GM21528 (cell line): ENCODE data around the gene PIK3CD.
"Not testable (repeated sequence)": the region's sequence is repeated elsewhere in the genome, so short reads cannot be mapped to it uniquely, and the experiment has no call there.

ENCODE experiments used
- ATAC-seq: cut with Tn5 transposase; IDR thresholded peaks from one replicate; pipeline ENCODE4 v1.9.1; 2021; ENCODE audit warnings: mild to moderate bottlenecking, moderate library complexity; ENCODE audit not compliant: unreplicated experiment, low FRiP score

PIK3CD gene

GRCh38 chr1:9687120-9687873, 35.8 kb downstream of the PIK3CD start:
- ATAC-seq = no peak

- no peak for ATAC-seq
These were observed 36.5 kb downstream of the PIK3CD start for GRCh38 chr1:9687874-9688582.

- no peak for ATAC-seq
These were observed 37.1 kb downstream of the PIK3CD start for GRCh38 chr1:9688599-9688998.

DNA sequence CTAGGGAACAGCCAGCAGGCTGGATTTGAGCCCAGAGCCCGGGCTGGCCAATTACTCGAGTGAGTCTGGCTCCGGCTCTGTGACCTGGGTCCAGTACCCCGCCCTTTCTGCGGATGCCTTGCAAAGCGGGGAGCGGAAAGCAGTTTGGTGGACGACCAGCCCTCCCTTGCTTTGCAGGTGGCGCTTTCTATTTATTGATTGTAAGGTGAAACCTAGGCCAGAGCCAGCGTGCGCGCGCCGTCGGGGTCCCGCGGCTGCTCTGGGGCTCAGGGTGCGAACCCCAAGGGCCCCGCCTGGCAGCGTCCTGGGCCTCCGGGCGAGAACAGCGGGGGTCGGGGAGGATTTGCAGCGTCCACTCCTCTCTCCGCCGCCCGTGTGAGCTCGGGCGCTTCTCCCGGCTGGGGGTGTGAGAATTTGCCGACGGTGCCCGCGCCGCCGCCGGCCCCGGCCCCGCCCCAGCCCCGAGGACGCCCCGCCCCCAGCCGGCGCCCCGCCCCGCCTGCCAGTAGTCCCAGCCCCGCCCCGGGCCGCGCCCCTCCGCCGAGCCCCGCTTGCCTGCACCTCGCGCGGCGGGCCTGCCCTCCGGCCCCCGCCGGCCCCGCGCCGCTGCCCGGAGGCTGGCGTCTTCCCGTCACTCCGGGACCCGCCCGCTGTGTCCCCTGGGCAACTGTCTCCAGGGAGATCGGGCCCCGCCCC, 37.6 kb downstream of the PIK3CD start:
- peak; percentile 58 for ATAC-seq

DNA sequence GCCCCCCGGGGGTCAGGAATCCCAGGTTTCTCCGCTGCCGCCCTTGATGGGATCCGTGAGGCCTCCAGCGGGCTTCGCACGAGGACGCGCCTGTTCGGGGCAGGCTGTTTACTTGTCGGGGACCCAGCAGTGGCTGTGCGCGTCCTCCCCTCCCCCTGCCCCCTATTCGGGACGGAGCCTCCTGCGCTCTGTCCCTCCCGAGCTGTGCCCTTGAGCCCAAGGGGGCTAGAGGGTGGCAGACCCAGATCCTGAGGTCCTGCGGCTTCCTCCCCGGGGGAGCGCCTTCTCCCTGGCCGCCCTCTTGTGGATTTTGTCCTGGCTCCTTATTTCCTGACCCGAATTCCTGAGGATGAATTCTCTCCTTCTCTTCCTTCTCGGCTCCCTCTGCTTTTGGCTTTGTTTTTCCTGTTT, 38.4 kb downstream of the PIK3CD start:
- ATAC-seq = no peak

GRCh38 chr1:9690440-9691107, 39.0 kb downstream of the PIK3CD start:
- no peak for ATAC-seq

DNA sequence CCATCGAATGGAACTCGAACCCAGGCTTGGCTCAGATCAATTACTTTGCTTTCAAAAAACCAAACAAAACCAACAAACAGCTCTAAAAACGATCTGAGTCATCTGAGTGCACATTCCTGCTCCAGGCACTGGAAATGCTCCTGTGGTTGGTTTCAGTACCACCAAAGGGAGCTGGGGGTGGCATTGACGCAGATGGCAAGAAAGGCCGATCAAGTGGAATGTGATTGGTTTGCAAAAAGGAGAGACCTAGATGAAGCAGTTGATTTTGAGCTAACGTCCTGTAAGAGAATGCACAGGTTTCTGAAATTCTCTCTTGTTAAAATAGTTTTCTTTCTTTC, 39.5 kb downstream of the PIK3CD start:
- no peak for ATAC-seq

DNA sequence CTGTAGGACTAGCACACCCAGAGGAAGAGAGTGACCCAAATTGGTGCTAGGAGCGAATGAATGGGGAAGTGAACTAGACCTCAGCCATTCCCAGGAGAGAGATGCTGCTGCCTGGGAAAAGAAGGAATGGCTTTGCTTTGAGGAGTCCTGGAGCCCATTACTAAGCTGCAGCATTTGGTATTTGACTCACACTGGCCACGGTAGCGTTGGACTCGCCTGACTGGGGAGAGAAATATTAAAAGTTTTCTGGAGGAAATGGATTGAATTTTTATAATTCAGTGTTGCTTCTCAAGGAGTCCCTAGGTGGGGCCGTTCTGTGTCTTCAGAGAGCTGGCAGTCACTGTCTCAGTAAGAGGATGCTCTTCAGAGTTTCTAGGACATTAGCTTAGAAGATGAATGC, 40.2 kb downstream of the PIK3CD start:
- no peak for ATAC-seq

DNA sequence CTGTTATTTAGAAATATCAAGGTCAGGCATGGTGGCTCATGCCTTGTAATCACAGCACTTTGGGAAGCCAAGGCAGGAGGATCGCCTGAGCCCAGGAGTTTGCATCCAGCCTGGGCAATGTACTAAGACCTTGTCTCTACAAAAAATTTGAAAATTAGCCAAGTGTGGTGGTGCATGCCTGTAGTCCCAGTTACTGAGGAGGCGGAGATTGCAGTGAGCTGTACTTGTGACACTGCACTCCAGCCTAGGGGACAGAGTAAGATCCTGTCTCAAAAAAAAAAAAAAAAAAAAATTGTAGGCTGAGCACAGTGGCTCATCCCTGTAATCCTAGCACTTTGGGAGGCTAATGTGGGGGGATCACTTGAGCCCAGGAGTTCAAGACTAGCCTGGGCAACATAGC, 45.3 kb downstream of the PIK3CD start:
- ATAC-seq = no peak

DNA sequence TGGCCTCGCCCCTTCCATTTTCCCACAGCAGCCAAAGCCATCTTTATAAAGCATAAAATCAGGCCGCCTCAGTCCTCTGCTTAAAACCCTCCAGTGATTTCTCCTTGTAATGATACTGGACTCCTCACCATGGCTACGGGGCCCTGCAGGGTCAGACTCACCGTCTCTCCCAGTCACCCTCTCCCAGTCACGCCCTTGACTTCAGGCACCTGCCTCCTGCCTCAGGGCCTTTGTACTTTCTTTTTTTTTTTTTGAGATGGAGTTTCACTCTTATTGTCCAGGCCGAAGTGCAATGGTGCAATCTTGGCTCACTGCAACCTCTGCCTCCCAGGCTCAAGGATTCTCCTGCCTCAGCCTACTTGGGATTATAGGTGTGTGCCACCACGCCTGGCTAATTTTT, 47.8 kb downstream of the PIK3CD start:
- no peak for ATAC-seq

DNA sequence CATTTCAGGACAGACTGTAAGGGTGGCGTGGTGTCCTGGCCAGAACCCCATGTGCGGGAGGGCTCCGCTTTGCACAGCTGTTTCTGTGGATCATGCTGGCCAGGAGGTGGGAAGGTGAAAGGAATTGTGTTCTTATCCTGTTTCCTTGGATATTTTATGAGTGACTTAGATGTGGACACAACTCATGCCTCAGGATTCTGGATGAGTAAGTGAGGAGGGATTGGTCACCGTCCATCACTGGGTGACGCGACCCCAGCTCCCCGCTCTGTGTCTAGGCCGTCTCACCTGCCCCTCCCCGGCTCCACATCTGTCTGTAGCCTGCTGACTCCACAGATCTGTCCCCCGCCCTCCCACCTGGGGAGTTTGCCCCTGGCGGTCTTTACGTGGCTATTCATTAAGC, 48.8 kb downstream of the PIK3CD start:
- no peak for ATAC-seq

GRCh38 chr1:9701665-9702064, 50.1 kb downstream of the PIK3CD start:
- no peak for ATAC-seq

DNA sequence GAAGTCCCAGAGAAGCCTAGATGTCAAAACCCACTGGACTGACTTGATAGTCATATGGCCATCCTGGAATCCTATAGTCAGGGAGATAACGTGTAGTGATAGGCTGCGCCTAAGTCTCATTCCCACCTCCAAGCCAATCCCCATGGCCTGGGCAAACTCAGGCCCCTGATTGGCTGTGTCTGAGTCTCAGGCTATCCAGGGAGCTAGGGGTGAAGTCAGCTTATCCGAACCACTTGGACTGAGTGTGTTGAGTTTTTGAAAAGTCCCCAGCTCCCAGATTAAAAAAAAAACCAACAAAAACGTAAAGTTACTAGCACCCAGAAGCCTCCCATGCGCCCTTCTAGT, 51.6 kb downstream of the PIK3CD start:
- no peak for ATAC-seq

- no peak for ATAC-seq
These were observed 52.1 kb downstream of the PIK3CD start for GRCh38 chr1:9703681-9704080.

DNA sequence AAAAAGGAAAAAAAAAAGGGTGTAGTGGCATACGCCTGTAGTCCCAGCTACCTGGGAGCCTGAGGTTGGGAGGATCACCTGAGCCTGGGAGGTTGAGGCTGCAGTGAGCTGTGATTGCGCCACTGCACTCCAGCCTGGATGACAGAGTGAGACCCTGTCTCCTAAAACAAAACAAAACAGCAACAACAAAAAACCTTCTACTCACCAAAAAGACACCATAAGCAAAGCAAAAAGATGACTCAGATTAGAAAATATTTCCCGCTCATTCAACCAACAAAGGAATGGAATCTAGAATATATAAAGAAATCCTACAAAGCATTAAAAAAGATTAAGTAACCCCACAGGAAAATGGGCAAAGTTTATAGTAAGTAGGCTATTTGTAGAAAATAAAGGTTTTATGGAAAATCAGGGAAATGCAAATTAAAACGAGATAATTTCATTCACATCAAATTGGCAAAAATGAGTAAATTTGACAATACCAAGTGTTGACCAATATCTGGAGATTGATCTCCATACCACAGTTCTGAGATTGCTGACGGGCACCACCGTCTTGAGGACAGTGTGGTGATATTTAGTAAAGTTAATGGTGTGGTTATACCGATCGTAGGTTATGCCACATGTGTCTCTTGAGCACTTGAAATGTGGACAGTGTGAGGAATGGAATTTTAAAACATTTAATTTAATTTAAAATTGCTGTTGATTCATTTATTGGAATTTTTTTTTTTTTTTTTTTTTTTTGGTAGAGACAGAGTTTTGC, 54.0 kb downstream of the PIK3CD start:
- no peak for ATAC-seq

- ATAC-seq = no peak
These were observed 54.6 kb downstream of the PIK3CD start for GRCh38 chr1:9706178-9706577.

- no peak for ATAC-seq
These were observed 58.5 kb downstream of the PIK3CD start for GRCh38 chr1:9710037-9710436.

DNA sequence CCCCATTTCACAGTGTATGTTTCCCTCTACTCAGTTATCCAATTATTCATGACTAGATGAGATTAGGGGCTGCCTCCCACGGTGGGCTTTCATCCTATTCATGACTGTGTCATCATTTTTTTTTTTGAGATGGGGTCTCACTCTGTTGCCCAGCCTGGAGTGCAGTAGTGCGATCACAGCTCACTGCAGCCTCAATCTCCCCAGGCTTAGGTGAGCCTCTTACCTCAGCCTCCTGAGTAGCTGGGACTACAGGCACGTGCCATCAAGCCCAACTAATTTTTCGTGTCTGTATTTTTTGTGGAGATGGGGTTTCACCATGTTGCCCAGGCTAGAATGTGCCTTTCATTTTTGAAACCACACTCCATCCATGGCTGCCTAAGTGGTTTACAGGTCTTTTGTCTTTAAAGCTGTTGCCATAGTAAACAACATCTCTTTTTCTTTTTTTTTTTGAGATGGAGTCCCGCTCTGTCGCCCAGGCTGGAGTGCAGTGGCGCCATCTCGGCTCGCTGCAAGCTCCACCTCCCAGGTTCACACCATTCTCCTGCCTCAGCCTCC, 60.0 kb downstream of the PIK3CD start:
- no peak for ATAC-seq

DNA sequence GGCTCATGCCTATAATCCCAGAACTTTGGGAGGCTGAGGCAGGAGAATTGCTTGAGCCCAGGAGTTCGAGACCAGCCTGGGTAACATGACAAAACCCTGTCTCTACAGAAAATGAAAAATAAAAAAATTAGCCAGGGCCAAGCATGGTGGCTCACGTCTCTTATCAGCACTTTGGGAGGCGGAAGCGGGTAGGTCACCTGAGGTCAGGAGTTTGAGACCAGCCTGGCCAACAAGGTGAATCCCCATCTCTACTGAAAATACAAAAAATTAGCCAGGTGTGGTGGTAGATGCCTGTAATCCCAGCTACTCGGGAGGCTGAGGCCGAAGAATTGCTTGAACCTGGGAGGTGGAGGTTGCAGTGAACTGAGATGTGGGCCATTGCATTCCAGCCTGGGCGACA, 61.2 kb downstream of the PIK3CD start:
- ATAC-seq = not testable (repeated sequence)

- ATAC-seq = no peak
These were observed 62.8 kb downstream of the PIK3CD start for GRCh38 chr1:9714257-9714718.
